ENCODE results near the gene CASP8. TPM values are rescaled to one million over a fixed set of nuclear protein-coding genes. Genes with fewer than 3 reads are reported as not detected.

Gene CASP8
- total and polyA plus RNA-seq, 7 donors: 4.9 to 28.7 (median 13.0) TPM

DNA sequence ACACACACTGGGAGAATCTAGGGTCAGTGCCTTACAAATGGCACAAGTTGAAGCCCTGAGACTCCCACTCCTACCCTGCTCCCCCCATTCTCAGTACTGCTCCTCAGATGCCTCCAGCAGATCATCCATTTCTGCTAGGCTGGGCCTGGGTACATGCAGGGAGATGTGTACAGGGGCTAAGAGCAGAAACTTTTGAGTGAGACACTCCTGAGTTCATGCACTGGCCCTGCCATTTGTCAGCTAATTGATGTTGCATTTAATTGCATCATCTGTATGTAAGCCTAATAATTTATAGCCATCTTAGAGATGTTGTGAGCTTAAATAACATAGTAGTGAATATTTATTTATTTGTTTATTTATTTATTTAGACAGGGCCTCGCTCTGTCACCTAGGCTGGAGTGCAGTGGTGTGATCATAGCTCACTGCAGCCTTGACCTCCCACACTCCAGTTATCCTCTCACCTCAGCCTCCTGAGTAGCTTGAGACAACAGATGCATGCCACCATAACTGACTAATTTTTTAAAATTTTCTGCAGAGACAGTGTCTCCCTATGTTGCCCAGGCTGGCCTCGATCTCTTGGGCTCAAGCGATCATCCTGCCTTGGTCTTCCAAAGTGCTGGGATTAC lies 4.8 kb upstream of the CASP8 start:
- H3K27ac ChIP-seq: no peak overlapping the region
- H3K4me3 ChIP-seq: no peak overlapping the region
- no peak for DNase-seq
- 96% methylated on average over 3 of the region's 3 CpGs for WGBS, 2 donors
- H3K4me1 ChIP-seq: peaks cover 0 to 21% (median 11%) of the 10 kb centered on the region in 4 donors
- no peaks in the 10 kb centered on the region for H3K27me3 ChIP-seq
- H3K9me3 ChIP-seq: no peaks in the 10 kb centered on the region
- TF ChIP-seq POLR2AphosphoS5 (IDR thresholded peaks at IDR 0.05): no peak
- TF ChIP-seq POLR2A (IDR thresholded peaks at IDR 0.05): no peak
- no peak for TF ChIP-seq EP300 (IDR thresholded peaks at IDR 0.05)
- TF ChIP-seq, protein P1, sequence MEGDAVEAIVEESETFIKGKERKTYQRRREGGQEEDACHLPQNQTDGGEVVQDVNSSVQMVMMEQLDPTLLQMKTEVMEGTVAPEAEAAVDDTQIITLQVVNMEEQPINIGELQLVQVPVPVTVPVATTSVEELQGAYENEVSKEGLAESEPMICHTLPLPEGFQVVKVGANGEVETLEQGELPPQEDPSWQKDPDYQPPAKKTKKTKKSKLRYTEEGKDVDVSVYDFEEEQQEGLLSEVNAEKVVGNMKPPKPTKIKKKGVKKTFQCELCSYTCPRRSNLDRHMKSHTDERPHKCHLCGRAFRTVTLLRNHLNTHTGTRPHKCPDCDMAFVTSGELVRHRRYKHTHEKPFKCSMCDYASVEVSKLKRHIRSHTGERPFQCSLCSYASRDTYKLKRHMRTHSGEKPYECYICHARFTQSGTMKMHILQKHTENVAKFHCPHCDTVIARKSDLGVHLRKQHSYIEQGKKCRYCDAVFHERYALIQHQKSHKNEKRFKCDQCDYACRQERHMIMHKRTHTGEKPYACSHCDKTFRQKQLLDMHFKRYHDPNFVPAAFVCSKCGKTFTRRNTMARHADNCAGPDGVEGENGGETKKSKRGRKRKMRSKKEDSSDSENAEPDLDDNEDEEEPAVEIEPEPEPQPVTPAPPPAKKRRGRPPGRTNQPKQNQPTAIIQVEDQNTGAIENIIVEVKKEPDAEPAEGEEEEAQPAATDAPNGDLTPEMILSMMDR (IDR thresholded peaks at IDR 0.05): no peak
- intact Hi-C loops (cut with DNase I): no loop called here
- no peaks in the 10 kb centered on the region for H3K36me3 ChIP-seq

DNA sequence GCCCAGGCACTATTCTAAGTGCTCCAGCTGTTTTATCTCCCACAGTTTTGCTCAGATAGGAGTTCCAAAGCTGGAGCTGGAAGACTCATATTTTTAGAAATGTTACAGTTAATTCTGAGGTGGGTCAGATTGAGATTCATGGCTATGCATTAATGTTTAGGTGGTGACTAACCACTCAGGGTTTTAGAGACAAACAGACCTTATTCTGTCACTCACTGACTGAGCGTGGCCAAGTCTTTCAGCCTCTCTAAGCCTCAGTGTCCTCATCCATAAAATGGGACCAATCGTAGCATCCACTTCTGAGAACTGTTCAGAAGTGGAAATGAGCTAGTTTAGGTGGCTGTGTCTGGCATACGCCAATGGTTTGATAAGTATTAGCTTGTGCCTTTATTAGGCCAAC lies 4.3 kb upstream of the CASP8 start:
- Histone ChIP-seq H3K36me3 (no peaks in the 10 kb centered on the region), H3K4me3 (no peak overlapping the region), H3K4me1 (peaks cover 0 to 21% (median 11%) of the 10 kb centered on the region in 4 donors), H3K9me3 (no peaks in the 10 kb centered on the region), H3K27me3 (no peaks in the 10 kb centered on the region), H3K27ac (no peak overlapping the region)
- intact Hi-C loops (cut with DNase I): no loop called here
- WGBS, 2 donors: 79 to 94% methylated on average over 3 of the region's 3 CpGs
- DNase-seq: no peak
- TF ChIP-seq, protein P1 (IDR thresholded peaks at IDR 0.05): no peak
- no peak for TF ChIP-seq POLR2AphosphoS5 (IDR thresholded peaks at IDR 0.05)
- no peak for TF ChIP-seq EP300 (IDR thresholded peaks at IDR 0.05)

DNA sequence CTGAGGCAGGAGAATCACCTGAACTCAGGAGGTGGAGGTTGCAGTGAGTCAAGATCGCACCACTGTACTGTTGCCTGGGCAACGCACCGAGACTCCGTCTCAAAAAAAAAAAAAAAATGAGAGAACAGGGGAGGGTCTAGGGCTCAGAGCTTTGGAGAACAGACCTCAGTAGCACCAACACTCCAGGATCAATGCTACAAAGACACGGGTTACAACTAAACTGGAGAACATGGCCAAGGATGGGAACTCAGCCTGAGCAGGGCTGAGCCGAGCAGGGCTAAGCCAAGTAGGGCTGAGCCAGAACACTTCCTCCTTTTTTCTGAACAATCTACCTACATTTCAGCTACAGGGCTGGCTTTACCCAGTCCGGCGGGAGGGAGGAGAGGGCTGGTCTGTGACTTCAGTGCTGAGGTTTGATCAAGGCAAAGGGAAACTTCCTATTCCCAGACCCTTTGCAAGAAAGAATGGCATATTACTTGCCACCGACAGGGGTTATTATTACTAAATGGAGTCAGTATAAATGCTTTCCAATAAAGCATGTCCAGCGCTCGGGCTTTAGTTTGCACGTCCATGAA lies 2.9 kb upstream of the CASP8 start:
- intact Hi-C loops (cut with DNase I): no loop called here
- WGBS, 2 donors: 4 to 11% methylated on average over 12 of the region's 12 CpGs

DNA sequence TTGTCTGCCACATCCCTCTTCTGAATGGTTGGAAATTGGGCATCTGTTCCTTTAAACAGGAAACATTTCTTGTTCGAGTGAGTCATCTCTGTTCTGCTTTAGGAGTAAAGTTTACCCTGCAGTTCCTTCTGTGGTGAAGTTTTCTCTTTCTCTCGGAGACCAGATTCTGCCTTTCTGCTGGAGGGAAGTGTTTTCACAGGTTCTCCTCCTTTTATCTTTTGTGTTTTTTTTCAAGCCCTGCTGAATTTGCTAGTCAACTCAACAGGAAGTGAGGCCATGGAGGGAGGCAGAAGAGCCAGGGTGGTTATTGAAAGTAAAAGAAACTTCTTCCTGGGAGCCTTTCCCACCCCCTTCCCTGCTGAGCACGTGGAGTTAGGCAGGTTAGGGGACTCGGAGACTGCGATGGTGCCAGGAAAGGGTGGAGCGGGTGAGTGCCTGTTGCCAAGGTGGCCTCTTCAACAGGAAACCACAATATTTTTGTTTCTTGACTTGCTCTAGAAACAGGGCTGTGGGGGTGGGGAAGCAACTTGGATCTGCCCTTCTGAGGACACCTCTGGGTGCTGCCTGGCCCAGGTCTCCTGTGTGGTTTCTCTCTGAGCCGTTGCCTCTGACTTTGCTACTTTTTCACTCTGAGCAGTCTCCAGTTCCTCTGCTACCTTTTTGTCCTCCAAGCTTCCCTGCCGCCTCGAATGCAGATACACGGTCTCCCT lies 2.2 kb upstream of the CASP8 start:
- no peaks in the 10 kb centered on the region for H3K9me3 ChIP-seq
- no peaks in the 10 kb centered on the region for H3K36me3 ChIP-seq
- peak; percentile 79 for DNase-seq
- H3K4me3 ChIP-seq: peak overlapping the region; percentile 50 to 73 (median 68)
- 0% methylated on average over 10 of the region's 10 CpGs for WGBS, 2 donors
- peak overlapping the region; percentile 83 to 87 (median 85) for H3K27ac ChIP-seq
- peak in 3 of 4 donors; percentile 37 to 58 (median 55) for TF ChIP-seq POLR2AphosphoS5 (IDR thresholded peaks at IDR 0.05)
- TF ChIP-seq, protein P1 (IDR thresholded peaks at IDR 0.05): no peak
- TF ChIP-seq EP300 (IDR thresholded peaks at IDR 0.05): no peak
- no peaks in the 10 kb centered on the region for H3K27me3 ChIP-seq
- H3K4me1 ChIP-seq: peaks cover 0 to 21% (median 11%) of the 10 kb centered on the region in 4 donors
- intact Hi-C loops (cut with DNase I): loop anchor here (2.0 kb wide), 1 partner anchor 189 kb away; no protein-coding TSS in a partner anchor

More for the DNA sequence above, 2.9 kb upstream of the CASP8 start:
- H3K9me3 ChIP-seq: no peaks in the 10 kb centered on the region
- no peaks in the 10 kb centered on the region for H3K27me3 ChIP-seq
- peak overlapping the region; percentile 83 to 87 (median 85) for H3K27ac ChIP-seq
- no peaks in the 10 kb centered on the region for H3K36me3 ChIP-seq
- peaks cover 0 to 21% (median 11%) of the 10 kb centered on the region in 4 donors for H3K4me1 ChIP-seq
- TF ChIP-seq POLR2AphosphoS5 (IDR thresholded peaks at IDR 0.05) (no peak), EP300 (IDR thresholded peaks at IDR 0.05) (no peak)
- TF ChIP-seq, protein P1 (IDR thresholded peaks at IDR 0.05): no peak
- no peak for DNase-seq
- peak overlapping the region; percentile 50 to 73 (median 68) for H3K4me3 ChIP-seq

Measured in sigmoid colon (tissue), 7 donors.